Urothelium cell line (cell line): ENCODE results near the gene ZNF610.
"Not testable (repeated sequence)": the region's sequence is repeated elsewhere in the genome, so short reads cannot be mapped to it uniquely, and the experiment has no call there.

Experiments used
- DNase-seq: peaks from one replicate; pipeline ENCODE4 v3.0.0; 2011; ENCODE audit warnings: low spot score, mixed read lengths
- FAIRE-seq: peaks from 2 replicates; lab custom pipeline; 2011; peaks lifted over from hg19 to GRCh38; lab: Jason Lieb, UNC

ZNF610 gene

GRCh38 chr19:52336117-52336790, at the start of gene ZNF610:
TSS of gene ZNF610 (plus strand) at chr19:52336243. CDS start at chr19:52349173, 12,930 bp downstream.
- peak; percentile 83 for DNase-seq

GRCh38 chr19:52286256-52286655, 49.8 kb upstream of the ZNF610 start:
- FAIRE-seq (no peak), DNase-seq (no peak)

More at GRCh38 chr19:52336117-52336790, at the start of gene ZNF610:
- FAIRE-seq = no peak

- DNase-seq (no peak), FAIRE-seq (no peak)
These were observed 44.3 kb upstream of the ZNF610 start for GRCh38 chr19:52291781-52292180.

- FAIRE-seq, DNase-seq: not testable (repeated sequence)
These were observed 43.1 kb upstream of the ZNF610 start for GRCh38 chr19:52292946-52293345.

- DNase-seq (no peak), FAIRE-seq (no peak)
These were observed 39.7 kb upstream of the ZNF610 start for GRCh38 chr19:52296400-52296772.

GRCh38 chr19:52296773-52297600, 39.1 kb upstream of the ZNF610 start, which contains the start of gene ZNF480:
TSS of gene ZNF480 (plus strand) at chr19:52297169. CDS start at chr19:52300413, 3,244 bp downstream.
- DNase-seq (peak; percentile 78), FAIRE-seq (no peak)

GRCh38 chr19:52297601-52298364, 38.3 kb upstream of the ZNF610 start:
- FAIRE-seq (no peak), DNase-seq (no peak)

GRCh38 chr19:52307275-52307674, 28.8 kb upstream of the ZNF610 start:
- FAIRE-seq = no peak
- DNase-seq = no peak

- no peak for FAIRE-seq
- DNase-seq = no peak
These were observed 13.6 kb upstream of the ZNF610 start for GRCh38 chr19:52322429-52322828.

- DNase-seq (no peak), FAIRE-seq (no peak)
These were observed 4.3 kb upstream of the ZNF610 start for GRCh38 chr19:52331757-52332156.

GRCh38 chr19:52335768-52336116, 301 bp upstream of the ZNF610 start:
- no peak for FAIRE-seq
- no peak for DNase-seq

GRCh38 chr19:52336791-52337381, 843 bp downstream of the ZNF610 start:
- DNase-seq = no peak
- FAIRE-seq = no peak

- not testable (repeated sequence) for FAIRE-seq, DNase-seq
These were observed 3.0 kb downstream of the ZNF610 start for GRCh38 chr19:52339022-52339421.

- DNase-seq (peak; percentile 38), FAIRE-seq (no peak)
These were observed 7.5 kb downstream of the ZNF610 start for GRCh38 chr19:52343548-52343947.

- FAIRE-seq (no peak), DNase-seq (no peak)
These were observed 9.1 kb downstream of the ZNF610 start for GRCh38 chr19:52345162-52345561.

GRCh38 chr19:52351512-52351911, 15.5 kb downstream of the ZNF610 start:
- FAIRE-seq (no peak), DNase-seq (no peak)

- FAIRE-seq = no peak
- DNase-seq = no peak
These were observed 30.4 kb downstream of the ZNF610 start for GRCh38 chr19:52366414-52366824.

- FAIRE-seq = no peak
- DNase-seq = no peak
These were observed 33.7 kb downstream of the ZNF610 start, which contains the start of gene ZNF880 for GRCh38 chr19:52369559-52370340. TSS of gene ZNF880 (plus strand) at chr19:52369923. CDS start at chr19:52369966, 43 bp downstream.

GRCh38 chr19:52370341-52370710, 34.3 kb downstream of the ZNF610 start:
- DNase-seq (no peak), FAIRE-seq (no peak)

GRCh38 chr19:52391135-52391534, 55.1 kb downstream of the ZNF610 start:
- DNase-seq (no peak), FAIRE-seq (no peak)
